ENCODE data around the gene SLC23A2. TPM values are rescaled to one million over a fixed set of nuclear protein-coding genes. Genes with fewer than 3 reads are reported as not detected.

SLC23A2 gene
- total RNA-seq, 6 experiments from 2014 or later, result 23.4 to 41.1 (median 30.5) TPM

DNA sequence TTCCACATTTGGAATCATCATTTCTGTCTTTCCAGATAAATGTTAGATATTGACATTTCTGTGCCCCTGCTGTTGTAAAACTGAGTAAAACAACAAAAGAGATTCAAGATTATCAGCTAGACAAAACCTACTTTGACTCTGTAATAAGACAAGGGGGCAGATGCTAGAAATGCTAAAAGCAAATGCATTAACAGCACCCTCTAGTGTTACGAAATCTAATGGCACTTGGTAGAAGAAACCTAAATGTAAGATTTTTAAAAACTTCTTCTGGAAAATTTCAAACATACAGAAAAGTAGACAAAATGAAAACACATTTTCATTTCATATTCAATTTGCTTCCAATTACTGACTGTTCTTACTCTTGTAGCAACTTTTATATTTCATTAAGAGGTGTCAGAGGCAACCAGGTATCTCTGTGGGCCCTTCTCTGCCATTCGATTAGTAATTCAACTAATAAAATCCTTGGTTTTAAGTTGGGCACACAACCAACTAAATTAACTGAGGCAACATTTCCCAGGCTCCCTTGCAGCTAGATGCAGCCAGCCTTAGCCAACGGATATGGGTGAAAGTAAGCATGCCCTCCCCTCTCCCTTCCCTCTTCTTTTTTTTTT is 45.0 kb downstream of the SLC23A2 start:
- TF ChIP-seq, protein P1, sequence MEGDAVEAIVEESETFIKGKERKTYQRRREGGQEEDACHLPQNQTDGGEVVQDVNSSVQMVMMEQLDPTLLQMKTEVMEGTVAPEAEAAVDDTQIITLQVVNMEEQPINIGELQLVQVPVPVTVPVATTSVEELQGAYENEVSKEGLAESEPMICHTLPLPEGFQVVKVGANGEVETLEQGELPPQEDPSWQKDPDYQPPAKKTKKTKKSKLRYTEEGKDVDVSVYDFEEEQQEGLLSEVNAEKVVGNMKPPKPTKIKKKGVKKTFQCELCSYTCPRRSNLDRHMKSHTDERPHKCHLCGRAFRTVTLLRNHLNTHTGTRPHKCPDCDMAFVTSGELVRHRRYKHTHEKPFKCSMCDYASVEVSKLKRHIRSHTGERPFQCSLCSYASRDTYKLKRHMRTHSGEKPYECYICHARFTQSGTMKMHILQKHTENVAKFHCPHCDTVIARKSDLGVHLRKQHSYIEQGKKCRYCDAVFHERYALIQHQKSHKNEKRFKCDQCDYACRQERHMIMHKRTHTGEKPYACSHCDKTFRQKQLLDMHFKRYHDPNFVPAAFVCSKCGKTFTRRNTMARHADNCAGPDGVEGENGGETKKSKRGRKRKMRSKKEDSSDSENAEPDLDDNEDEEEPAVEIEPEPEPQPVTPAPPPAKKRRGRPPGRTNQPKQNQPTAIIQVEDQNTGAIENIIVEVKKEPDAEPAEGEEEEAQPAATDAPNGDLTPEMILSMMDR (IDR thresholded peaks at IDR 0.05), result peak; percentile 72 to 88 (median 84)
- TF ChIP-seq POLR2A (IDR thresholded peaks at IDR 0.05), result no peak
- WGBS (ENCODE audit: insufficient coverage, low coverage, low lambda C conversion rate, missing lambda C conversion rate), result 54% methylated on average over 3 of the region's 3 CpGs
- Histone ChIP-seq H3K4me1 (peaks cover 0 to 31% (median 7%) of the 10 kb centered on the region in 4 donors), H3K9me3 (no peaks in the 10 kb centered on the region), H3K36me3 (peaks cover 0 to 2% (median 0%) of the 10 kb centered on the region in 4 donors), H3K27me3 (no peaks in the 10 kb centered on the region), H3K4me3 (no peak overlapping the region), H3K27ac (peak overlapping the region in 2 of 3 donors; percentile 35 to 69)
- DNase-seq, result no peak
- intact Hi-C loops (cut with DNase I), result no loop called here
- ATAC-seq, result peak; percentile 63 to 71 (median 64)

DNA sequence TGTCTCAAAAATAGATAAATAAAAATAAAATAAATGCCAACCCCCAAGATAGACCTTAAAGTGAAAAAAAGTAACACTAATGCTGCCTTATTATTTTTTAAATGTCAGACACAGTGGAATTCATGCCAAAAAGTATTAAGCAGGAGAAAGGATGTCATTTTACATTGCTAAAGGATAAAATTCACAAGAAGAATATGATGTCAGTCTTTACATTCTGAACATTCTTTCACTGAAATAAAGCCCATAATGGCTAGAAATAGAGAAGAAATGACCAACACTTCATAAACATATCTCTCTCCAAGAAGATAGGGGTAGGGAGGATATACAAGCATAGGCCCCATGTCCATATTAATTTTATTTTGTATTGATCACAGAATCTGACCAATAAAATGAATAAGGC is 47.4 kb downstream of the SLC23A2 start:
- Histone ChIP-seq H3K4me1 (peaks cover 0 to 24% (median 4%) of the 10 kb centered on the region in 4 donors), H3K4me3 (no peak overlapping the region), H3K9me3 (no peaks in the 10 kb centered on the region), H3K27ac (no peak overlapping the region), H3K27me3 (no peaks in the 10 kb centered on the region), H3K36me3 (peaks cover 0 to 2% (median 0%) of the 10 kb centered on the region in 4 donors)
- no peak for TF ChIP-seq POLR2A (IDR thresholded peaks at IDR 0.05)
- TF ChIP-seq, protein P1 (IDR thresholded peaks at IDR 0.05), result no peak
- ATAC-seq, result no peak
- DNase-seq, result no peak
- intact Hi-C loops (cut with DNase I), result no loop called here

DNA sequence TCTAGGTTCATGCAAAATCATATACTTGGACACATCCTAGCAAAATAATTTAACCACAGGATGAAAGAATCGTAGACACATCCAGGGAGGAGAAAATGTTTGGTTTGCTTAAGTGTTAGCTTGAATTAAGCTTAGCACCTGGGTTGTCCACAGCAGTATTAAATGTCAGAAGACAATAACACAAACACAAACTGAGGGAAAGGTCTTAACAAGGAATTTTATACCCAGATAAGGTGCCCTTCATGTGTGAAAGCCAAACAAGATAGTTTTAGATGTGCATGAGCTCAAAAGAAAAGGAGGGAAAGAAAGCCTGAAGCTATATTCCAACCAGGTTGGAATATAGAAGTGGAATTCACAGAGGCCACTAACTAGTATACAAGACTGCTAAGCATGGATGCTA is 49.1 kb downstream of the SLC23A2 start:
- TF ChIP-seq, protein P1 (IDR thresholded peaks at IDR 0.05), result no peak
- TF ChIP-seq POLR2A (IDR thresholded peaks at IDR 0.05), result no peak
- intact Hi-C loops (cut with DNase I), result no loop called here
- H3K36me3 ChIP-seq, result peaks cover 0 to 2% (median 0%) of the 10 kb centered on the region in 4 donors
- no peak for DNase-seq
- WGBS (ENCODE audit: insufficient coverage, low coverage, low lambda C conversion rate, missing lambda C conversion rate), result 80% methylated on average over 1 of the region's 1 CpG
- H3K4me1 ChIP-seq, result peaks cover 0 to 31% (median 4%) of the 10 kb centered on the region in 4 donors
- H3K4me3 ChIP-seq, result no peak overlapping the region
- no peaks in the 10 kb centered on the region for H3K27me3 ChIP-seq
- no peaks in the 10 kb centered on the region for H3K9me3 ChIP-seq
- H3K27ac ChIP-seq, result no peak overlapping the region
- ATAC-seq, result no peak

DNA sequence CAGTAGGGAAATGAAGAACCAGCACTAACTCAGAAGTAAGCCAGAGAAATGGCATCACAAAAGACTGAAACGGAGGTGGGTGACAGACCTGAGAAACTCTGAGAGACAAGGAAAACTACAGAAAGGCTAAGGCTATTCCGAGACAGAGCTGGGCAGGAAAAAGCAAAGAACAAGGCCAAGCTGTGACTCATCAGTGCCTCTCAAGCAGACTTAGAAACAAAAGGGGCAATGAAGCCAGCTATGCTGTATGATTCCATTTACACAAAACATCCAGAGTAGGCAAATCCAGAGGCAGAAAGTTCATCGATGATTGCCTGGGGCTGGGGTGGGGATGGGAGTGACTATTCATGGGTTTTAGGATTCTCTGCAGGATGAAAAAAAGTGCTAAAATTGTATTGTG is 50.0 kb downstream of the SLC23A2 start:
- no peaks in the 10 kb centered on the region for H3K9me3 ChIP-seq
- H3K27ac ChIP-seq, result peak overlapping the region; percentile 29 to 76 (median 70)
- intact Hi-C loops (cut with DNase I), result no loop called here
- H3K4me3 ChIP-seq, result no peak overlapping the region
- TF ChIP-seq, protein P1 (IDR thresholded peaks at IDR 0.05), result no peak
- TF ChIP-seq POLR2A (IDR thresholded peaks at IDR 0.05), result no peak
- DNase-seq (no peak), ATAC-seq (peak in 2 of 4 donors; percentile 31 to 59)
- peaks cover 0 to 31% (median 4%) of the 10 kb centered on the region in 4 donors for H3K4me1 ChIP-seq
- WGBS (ENCODE audit: insufficient coverage, low coverage, low lambda C conversion rate, missing lambda C conversion rate), result 70% methylated on average over 3 of the region's 3 CpGs
- peaks cover 0 to 2% (median 0%) of the 10 kb centered on the region in 4 donors for H3K36me3 ChIP-seq
- H3K27me3 ChIP-seq, result no peaks in the 10 kb centered on the region
